NCI-H460 (cell line): ENCODE data around the gene ZFR2. TPM values are rescaled to one million over a fixed set of nuclear protein-coding genes. Genes with fewer than 3 reads are reported as not detected.
A peak's percentile ranks its signal among the peaks of the same experiment; 100 is the strongest.
"Not testable (repeated sequence)": the region's sequence is repeated elsewhere in the genome, so short reads cannot be mapped to it uniquely, and the experiment has no call there.

Experiments used
- DNase-seq: peaks from one replicate; pipeline ENCODE4 v3.0.0-alpha.2; 2016; ENCODE audit warnings: low read depth; ENCODE audit errors: extremely low read depth
- total RNA-seq: library from RNA; depleted of rRNA; stranded (reverse); fragments of >200 nt; shearing (Covaris generic); gene quantifications from 2 replicates; pipeline ENCODE4 v1.2.3, GENCODE V29; 2014

The ZFR2 gene
- total RNA-seq, 1 experiment from 2014 or later: not detected

- no peak for DNase-seq
Measured at GRCh38 chr19:3879656-3880055, 10.8 kb upstream of the ZFR2 start.

- not testable (repeated sequence) for DNase-seq
Measured at GRCh38 chr19:3874695-3875094, 5.9 kb upstream of the ZFR2 start.

- no peak for DNase-seq
Measured at GRCh38 chr19:3873151-3873550, 4.3 kb upstream of the ZFR2 start.

- no peak for DNase-seq
Measured at GRCh38 chr19:3867971-3868769, 668 bp downstream of the ZFR2 start.

GRCh38 chr19:3866910-3867638 lies 1.8 kb downstream of the ZFR2 start:
- no peak for DNase-seq

- DNase-seq: no peak
Measured at GRCh38 chr19:3863648-3864047, 5.2 kb downstream of the ZFR2 start.

- no peak for DNase-seq
Measured at GRCh38 chr19:3862826-3863500, 5.9 kb downstream of the ZFR2 start.

- DNase-seq: no peak
Measured at GRCh38 chr19:3860499-3860898, 8.3 kb downstream of the ZFR2 start.

- DNase-seq: no peak
Measured at GRCh38 chr19:3857449-3858003, 11.3 kb downstream of the ZFR2 start.

GRCh38 chr19:3855320-3855719 lies 13.5 kb downstream of the ZFR2 start:
- no peak for DNase-seq

- peak; percentile 56 for DNase-seq
Measured at GRCh38 chr19:3852614-3853254, 16.1 kb downstream of the ZFR2 start.

- no peak for DNase-seq
Measured at GRCh38 chr19:3852177-3852511, 16.7 kb downstream of the ZFR2 start.

GRCh38 chr19:3851254-3852176 lies 17.3 kb downstream of the ZFR2 start:
- DNase-seq: no peak

- DNase-seq: no peak
Measured at GRCh38 chr19:3850320-3850972, 18.4 kb downstream of the ZFR2 start.

GRCh38 chr19:3849787-3850186 lies 19.1 kb downstream of the ZFR2 start:
- no peak for DNase-seq

GRCh38 chr19:3849092-3849491 lies 19.7 kb downstream of the ZFR2 start:
- DNase-seq: no peak

GRCh38 chr19:3844596-3844995 lies 24.2 kb downstream of the ZFR2 start:
- no peak for DNase-seq

GRCh38 chr19:3842948-3843347 lies 25.9 kb downstream of the ZFR2 start:
- no peak for DNase-seq

- DNase-seq: no peak
Measured at GRCh38 chr19:3840804-3841203, 28.0 kb downstream of the ZFR2 start.
